Neural progenitor cell (in vitro differentiated cells): ENCODE measurements around the gene VEPH1. TPM values are rescaled to one million over a fixed set of nuclear protein-coding genes. Genes with fewer than 3 reads are reported as not detected.

Experiments used
- DNase-seq: peaks from one replicate; pipeline ENCODE4 v3.0.0-alpha.2; 2016; ENCODE audit warnings: low spot score
- H2AFZ ChIP-seq: fragments of 200-600 bp; sonication (generic); replicated peaks from 2 replicates; pipeline ENCODE4 v1.6.1; 2016; ENCODE audit warnings: antibody characterized with exemption
- H3F3A ChIP-seq: fragments of 200-600 bp; sonication (generic); 2 replicates; pipeline ENCODE4 v1.6.1; 2016; ENCODE audit warnings: antibody characterized with exemption, low read depth
- H3K27ac ChIP-seq: fragments of 200-600 bp; sonication (generic); 2 replicates; pipeline ENCODE4 v1.5.1; 2016; ENCODE audit warnings: mild to moderate bottlenecking
- H3K27me3 ChIP-seq: fragments of 200-600 bp; sonication (generic); 2 replicates; pipeline ENCODE4 v1.6.1; 2016; ENCODE audit warnings: mild to moderate bottlenecking, moderate library complexity
- H3K36me3 ChIP-seq: fragments of 200-600 bp; sonication (generic); 2 replicates; pipeline ENCODE4 v1.5.1; 2016
- H3K4me1 ChIP-seq: fragments of 200-600 bp; sonication (generic); 2 replicates; pipeline ENCODE4 v1.6.1; 2016; ENCODE audit warnings: mixed run types
- H3K4me2 ChIP-seq: fragments of 200-600 bp; sonication (generic); 2 replicates; pipeline ENCODE4 v1.6.1; 2016
- H3K4me3 ChIP-seq: fragments of 200-600 bp; sonication (generic); 2 replicates; pipeline ENCODE4 v1.5.1; 2016
- H3K79me2 ChIP-seq: fragments of 200-600 bp; sonication (generic); 2 replicates; pipeline ENCODE4 v1.6.1; 2016; ENCODE audit warnings: low read depth
- H3K9ac ChIP-seq: fragments of 200-600 bp; sonication (generic); 2 replicates; pipeline ENCODE4 v1.6.1; 2016
- H3K9me3 ChIP-seq: fragments of 200-600 bp; sonication (generic); 2 replicates; pipeline ENCODE4 v1.5.1; 2016; ENCODE audit warnings: low read depth
- H4K20me1 ChIP-seq: fragments of 200-600 bp; sonication (generic); 2 replicates; pipeline ENCODE4 v1.6.1; 2016; ENCODE audit warnings: low read depth
- H3K27ac Mint-ChIP-seq: 3 replicates; pipeline ENCODE4 v1.8.0; 2021; ENCODE audit warnings: mixed read lengths
- H3K27me3 Mint-ChIP-seq: 2 replicates; pipeline ENCODE4 v1.8.0; 2022; ENCODE audit warnings: low read depth, mild to moderate bottlenecking, inconsistent platforms, moderate library complexity, mixed read lengths; ENCODE audit not compliant: insufficient read depth
- H3K36me3 Mint-ChIP-seq: 3 replicates; pipeline ENCODE4 v1.8.0; 2021; ENCODE audit warnings: mixed read lengths
- H3K4me1 Mint-ChIP-seq: 3 replicates; pipeline ENCODE4 v1.8.0; 2021; ENCODE audit warnings: mixed read lengths
- H3K4me3 Mint-ChIP-seq: 3 replicates; pipeline ENCODE4 v1.8.0; 2021; ENCODE audit warnings: mild to moderate bottlenecking, moderate library complexity, mixed read lengths
- H3K9me3 Mint-ChIP-seq: 3 replicates; pipeline ENCODE4 v1.8.0; 2020; ENCODE audit warnings: mixed read lengths
- CTCF ChIP-seq: fragments of 200-600 bp; sonication (generic); IDR thresholded peaks from 2 replicates; pipeline ENCODE4 v1.5.1; 2017; ENCODE audit warnings: antibody characterized with exemption, mild to moderate bottlenecking
- EZH2 ChIP-seq: fragments of 200-600 bp; sonication (generic); IDR thresholded peaks from 2 replicates; pipeline ENCODE4 v1.6.1; 2017; ENCODE audit warnings: antibody characterized with exemption, mild to moderate bottlenecking, moderate library complexity
- EZH2phosphoT487 ChIP-seq: fragments of 200-600 bp; sonication (generic); IDR thresholded peaks from 2 replicates; pipeline ENCODE4 v1.6.1; 2017; ENCODE audit warnings: antibody characterized with exemption
- total RNA-seq: library from RNA; depleted of rRNA; stranded (reverse); fragments of >200 nt; gene quantifications from 2 replicates; pipeline ENCODE4 v1.2.3, GENCODE V29; 2015; ENCODE audit warnings: low replicate concordance

Gene VEPH1
- total RNA-seq, 1 donor from 2014 or later, result not detected

DNA sequence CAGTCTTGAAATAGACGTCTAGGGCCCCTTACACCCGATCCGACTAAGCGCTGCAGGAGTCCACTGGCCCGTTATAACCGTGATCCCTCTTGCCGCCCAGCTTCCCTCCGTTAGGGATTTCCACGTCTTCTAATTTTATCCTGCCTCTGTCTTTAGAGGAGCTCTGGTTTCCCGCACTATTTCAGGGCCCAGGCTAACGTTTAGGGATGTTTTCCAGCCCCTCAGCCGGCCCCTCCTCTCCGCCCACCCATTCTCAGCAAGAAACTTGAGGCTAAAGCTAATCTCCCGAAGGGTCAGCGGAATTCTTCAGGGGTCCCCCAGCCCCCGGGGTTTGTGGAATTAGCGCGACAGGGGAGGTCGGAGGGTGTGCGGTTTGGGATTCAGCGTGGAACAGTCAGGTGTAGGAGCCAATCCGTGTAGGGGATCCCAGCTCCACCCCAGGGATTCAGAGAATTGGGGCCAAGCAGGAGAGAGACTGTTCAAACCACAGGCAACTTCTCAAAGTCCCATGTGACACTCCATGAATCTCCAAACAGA, 65.0 kb downstream of the VEPH1 start:
- peaks cover 2% of the 10 kb centered on the region for H3K27me3 Mint-ChIP-seq
- Histone ChIP-seq H3K36me3 (no peaks in the 10 kb centered on the region), H3K27ac (peak overlapping the region; percentile 78), H4K20me1 (no peaks in the 10 kb centered on the region), H3K4me3 (peak overlapping the region; percentile 61), H3F3A (peaks cover 24% of the 10 kb centered on the region), H3K9me3 (peaks cover 3% of the 10 kb centered on the region), H3K79me2 (no peaks in the 10 kb centered on the region), H3K4me2 (peak overlapping the region; percentile 91), H3K4me1 (peaks cover 14% of the 10 kb centered on the region), H3K27me3 (no peaks in the 10 kb centered on the region), H2AFZ (peak overlapping the region; percentile 82), H3K9ac (no peak overlapping the region)
- H3K27ac Mint-ChIP-seq, result peak overlapping the region; percentile 93
- peaks cover 6% of the 10 kb centered on the region for H3K9me3 Mint-ChIP-seq
- H3K4me3 Mint-ChIP-seq, result peak overlapping the region; percentile 94
- TF ChIP-seq EZH2 (no peak), CTCF (no peak), EZH2phosphoT487 (no peak)
- H3K4me1 Mint-ChIP-seq, result peaks cover 39% of the 10 kb centered on the region
- peaks cover 34% of the 10 kb centered on the region for H3K36me3 Mint-ChIP-seq
- DNase-seq, result peak; percentile 71

DNA sequence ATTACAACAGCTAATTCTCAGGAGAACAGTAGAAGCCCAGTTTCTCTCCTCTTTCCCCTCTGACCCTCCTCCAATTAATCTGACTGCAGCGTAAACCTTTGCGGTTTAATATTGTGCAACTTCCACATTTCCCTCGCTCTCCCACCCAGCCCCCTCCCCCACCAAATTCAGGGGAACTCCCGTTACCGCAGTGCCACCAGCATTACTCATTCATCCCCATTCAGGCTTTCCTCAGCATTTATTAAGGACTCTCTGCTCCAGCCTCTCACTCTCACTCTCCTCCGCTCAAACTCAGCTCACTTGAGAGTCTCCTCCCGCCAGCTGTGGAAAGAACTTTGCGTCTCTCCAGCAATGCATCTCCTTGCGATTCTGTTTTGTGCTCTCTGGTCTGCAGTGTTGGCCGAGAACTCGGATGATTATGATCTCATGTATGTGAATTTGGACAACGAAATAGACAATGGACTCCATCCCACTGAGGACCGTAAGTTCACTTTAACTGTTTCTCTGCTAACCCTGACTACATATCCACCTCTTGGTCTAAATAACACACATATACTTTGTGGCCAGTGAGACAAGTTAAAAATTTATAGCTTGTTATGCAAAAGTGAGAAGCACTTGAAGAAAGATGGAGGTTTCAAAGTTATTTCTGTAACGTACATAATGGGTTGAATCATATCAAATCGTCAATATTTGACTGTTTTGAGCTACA, 66.5 kb downstream of the VEPH1 start, which contains the start of gene PTX3:
TSS of gene PTX3 (plus strand) at position 268 of the 709 bp plus-strand sequence. CDS start at position 352, 84 bp downstream.
- peaks cover 3% of the 10 kb centered on the region for H3K9me3 ChIP-seq
- no peaks in the 10 kb centered on the region for H3K79me2 ChIP-seq
- peaks cover 14% of the 10 kb centered on the region for H3K4me1 ChIP-seq
- H3K36me3 ChIP-seq, result no peaks in the 10 kb centered on the region
- H3F3A ChIP-seq, result peaks cover 24% of the 10 kb centered on the region
- H3K36me3 Mint-ChIP-seq, result peaks cover 24% of the 10 kb centered on the region
- peak within 1 kb of the TSS; percentile 91 for H3K4me2 ChIP-seq
- peak within 1 kb of the TSS; percentile 78 for H3K27ac ChIP-seq
- TF ChIP-seq EZH2 (no peak), EZH2phosphoT487 (no peak), CTCF (no peak)
- H4K20me1 ChIP-seq, result no peaks in the 10 kb centered on the region
- peak; percentile 51 for DNase-seq
- peak within 1 kb of the TSS; percentile 61 for H3K4me3 ChIP-seq
- no peaks in the 10 kb centered on the region for H3K27me3 ChIP-seq
- H3K4me1 Mint-ChIP-seq, result peaks cover 29% of the 10 kb centered on the region
- H2AFZ ChIP-seq, result peak within 1 kb of the TSS; percentile 82
- peak within 1 kb of the TSS; percentile 94 for H3K4me3 Mint-ChIP-seq
- peak within 1 kb of the TSS; percentile 98 for H3K27ac Mint-ChIP-seq
- H3K27me3 Mint-ChIP-seq, result no peaks in the 10 kb centered on the region
- H3K9me3 Mint-ChIP-seq, result peaks cover 6% of the 10 kb centered on the region
- H3K9ac ChIP-seq, result no peak within 1 kb of the TSS

- Mint-ChIP-seq H3K9me3 (peaks cover 6% of the 10 kb centered on the region), H3K36me3 (peaks cover 12% of the 10 kb centered on the region), H3K4me1 (peaks cover 9% of the 10 kb centered on the region), H3K27me3 (no peaks in the 10 kb centered on the region), H3K27ac (no peak overlapping the region), H3K4me3 (no peak overlapping the region)
- H3K27ac ChIP-seq, result no peak overlapping the region
- no peak overlapping the region for H3K4me2 ChIP-seq
- no peak overlapping the region for H3K9ac ChIP-seq
- no peak overlapping the region for H2AFZ ChIP-seq
- no peak for TF ChIP-seq EZH2phosphoT487
- no peak for TF ChIP-seq EZH2
- TF ChIP-seq CTCF, result no peak
- peaks cover 3% of the 10 kb centered on the region for H3K9me3 ChIP-seq
- H3K4me3 ChIP-seq, result no peak overlapping the region
- H3K4me1 ChIP-seq, result peaks cover 6% of the 10 kb centered on the region
- H4K20me1 ChIP-seq, result no peaks in the 10 kb centered on the region
- H3K36me3 ChIP-seq, result no peaks in the 10 kb centered on the region
- H3K27me3 ChIP-seq, result no peaks in the 10 kb centered on the region
- H3F3A ChIP-seq, result no peaks in the 10 kb centered on the region
- no peaks in the 10 kb centered on the region for H3K79me2 ChIP-seq
- no peak for DNase-seq
Observed at GRCh38 chr3:157429708-157430107, 73.5 kb downstream of the VEPH1 start.
